ENCODE data around the gene SUSD5. TPM values are rescaled to one million over a fixed set of nuclear protein-coding genes. Genes with fewer than 3 reads are reported as not detected.

Gene SUSD5
- total RNA-seq, 1 experiment from 2014 or later = 4.9 TPM

DNA sequence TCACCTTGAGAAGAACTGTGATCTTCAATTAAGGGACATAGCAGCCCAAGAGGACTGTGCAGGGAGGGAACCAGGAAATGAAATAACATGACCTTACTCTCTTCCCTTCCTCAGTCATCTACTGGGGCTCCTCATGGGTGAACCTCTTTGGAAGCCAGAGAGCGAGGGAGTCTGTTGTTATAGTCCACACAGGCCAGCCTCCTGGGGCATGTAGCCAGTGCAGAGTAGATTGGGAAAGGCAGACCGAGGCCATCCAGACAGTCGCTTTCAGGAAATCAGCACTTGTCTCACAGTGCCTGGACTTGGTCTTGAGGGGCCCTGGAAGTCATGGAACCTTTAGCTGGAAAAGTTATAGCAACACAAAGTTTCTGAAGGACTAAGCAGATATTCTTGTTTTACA is 98.7 kb downstream of the SUSD5 start:
- Histone ChIP-seq H4K5ac (ENCODE audit: insufficient read length, low read depth, low read length) (no peak overlapping the region), H4K8ac (replicated peaks; ENCODE audit: insufficient read length, low read depth, low read length) (no peak overlapping the region), H2BK5ac (ENCODE audit: insufficient read length, low read length) (no peak overlapping the region), H4K91ac (ENCODE audit: insufficient read length, low read depth, low read length) (no peak overlapping the region), H3K4ac (ENCODE audit: low read depth, low read length) (no peak overlapping the region), H3K9ac (ENCODE audit: extremely low read depth, insufficient read length, low read length) (no peak overlapping the region), H2BK120ac (ENCODE audit: low read depth, low read length, poor library complexity, severe bottlenecking) (no peak overlapping the region), H3K79me1 (ENCODE audit: insufficient read depth, low read depth, low read length, poor library complexity, severe bottlenecking) (no peaks in the 10 kb centered on the region), H4K20me1 (ENCODE audit: control insufficient read depth, insufficient read depth, insufficient read length) (no peaks in the 10 kb centered on the region), H3K9me3 (ENCODE audit: control insufficient read depth, low read depth, low read length) (no peaks in the 10 kb centered on the region), H2BK12ac (ENCODE audit: insufficient read length, low read depth, low read length) (no peak overlapping the region), H2BK20ac (ENCODE audit: low read depth, low read length, poor library complexity, severe bottlenecking) (no peak overlapping the region), H3K23me2 (ENCODE audit: insufficient read length, low read depth, low read length, poor library complexity, severe bottlenecking) (peaks cover 3% of the 10 kb centered on the region), H3K56ac (ENCODE audit: insufficient read length, low read depth, low read length) (no peak overlapping the region), H3K27ac (ENCODE audit: insufficient read length, low read depth, low read length) (no peak overlapping the region), H3K27me3 (ENCODE audit: insufficient read depth, low read length) (no peaks in the 10 kb centered on the region), H2BK15ac (ENCODE audit: low read depth, low read length) (no peak overlapping the region), H2AFZ (ENCODE audit: low read length) (no peak overlapping the region), H3K23ac (ENCODE audit: insufficient read length, low read depth, low read length) (no peak overlapping the region), H3K4me1 (ENCODE audit: insufficient read depth, low read length) (no peaks in the 10 kb centered on the region), H2AK5ac (ENCODE audit: insufficient read length, low read length) (no peak overlapping the region), H3T11ph (ENCODE audit: low read length) (no peak overlapping the region), H3K14ac (ENCODE audit: insufficient read depth, low read length) (no peak overlapping the region), H3K4me2 (ENCODE audit: insufficient read depth, insufficient read length, low read length) (no peak overlapping the region), H3K18ac (ENCODE audit: insufficient read length, low read depth, low read length) (no peak overlapping the region), H3K79me2 (ENCODE audit: insufficient read depth, low read length) (no peaks in the 10 kb centered on the region)
- TF ChIP-seq, protein P1, sequence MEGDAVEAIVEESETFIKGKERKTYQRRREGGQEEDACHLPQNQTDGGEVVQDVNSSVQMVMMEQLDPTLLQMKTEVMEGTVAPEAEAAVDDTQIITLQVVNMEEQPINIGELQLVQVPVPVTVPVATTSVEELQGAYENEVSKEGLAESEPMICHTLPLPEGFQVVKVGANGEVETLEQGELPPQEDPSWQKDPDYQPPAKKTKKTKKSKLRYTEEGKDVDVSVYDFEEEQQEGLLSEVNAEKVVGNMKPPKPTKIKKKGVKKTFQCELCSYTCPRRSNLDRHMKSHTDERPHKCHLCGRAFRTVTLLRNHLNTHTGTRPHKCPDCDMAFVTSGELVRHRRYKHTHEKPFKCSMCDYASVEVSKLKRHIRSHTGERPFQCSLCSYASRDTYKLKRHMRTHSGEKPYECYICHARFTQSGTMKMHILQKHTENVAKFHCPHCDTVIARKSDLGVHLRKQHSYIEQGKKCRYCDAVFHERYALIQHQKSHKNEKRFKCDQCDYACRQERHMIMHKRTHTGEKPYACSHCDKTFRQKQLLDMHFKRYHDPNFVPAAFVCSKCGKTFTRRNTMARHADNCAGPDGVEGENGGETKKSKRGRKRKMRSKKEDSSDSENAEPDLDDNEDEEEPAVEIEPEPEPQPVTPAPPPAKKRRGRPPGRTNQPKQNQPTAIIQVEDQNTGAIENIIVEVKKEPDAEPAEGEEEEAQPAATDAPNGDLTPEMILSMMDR (conservative IDR thresholded peaks at IDR 0.05) = no peak
- H3K36me3 Mint-ChIP-seq (ENCODE audit: insufficient read depth in 1 of 3, low read depth in 3 of 3) = peaks cover 11 to 25% (median 20%) of the 10 kb centered on the region in 3 experiments
- DNase-seq = no peak
- H3K4me3 Mint-ChIP-seq = no peak overlapping the region
- WGBS (ENCODE audit: extremely low coverage, insufficient read length, low lambda C conversion rate) = no CpG with 5 or more reads among the region's 3 CpGs
- no peaks in the 10 kb centered on the region for H3K27me3 Mint-ChIP-seq (ENCODE audit: low read depth)
- no peaks in the 10 kb centered on the region for H3K9me3 Mint-ChIP-seq
- peaks cover 6 to 7% of the 10 kb centered on the region in 2 experiments; a peak in 2 of 4 replicates for H3K4me1 Mint-ChIP-seq
- H3K27ac Mint-ChIP-seq = no peak overlapping the region
